GM12864 (cell line): ENCODE data around the gene HEATR5B.
"Not testable (repeated sequence)": the region's sequence is repeated elsewhere in the genome, so short reads cannot be mapped to it uniquely, and the experiment has no call there.

Experiments
- DNase-seq: peaks from one replicate; pipeline ENCODE4 v3.0.0-alpha.2; 2011; ENCODE audit warnings: low read depth
- H3K4me3 ChIP-seq: 2 replicates; pipeline ENCODE4 v1.5.1; 2011; ENCODE audit warnings: mild to moderate bottlenecking, low read depth, low read length, control low read depth
- CTCF ChIP-seq: IDR thresholded peaks from 2 replicates; pipeline ENCODE4 v1.5.1; 2011; ENCODE audit warnings: low read depth, mild to moderate bottlenecking, moderate library complexity, low read length, control low read depth, inconsistent platforms; ENCODE audit errors: missing control alignments

HEATR5B gene

GRCh38 chr2:36993841-36994620, 90.1 kb downstream of the HEATR5B start:
- no peak for TF ChIP-seq CTCF
- no peak overlapping the region for H3K4me3 ChIP-seq
- no peak for DNase-seq

- no peak for DNase-seq
- no peak overlapping the region for H3K4me3 ChIP-seq
- no peak for TF ChIP-seq CTCF
These were observed 96.2 kb downstream of the HEATR5B start for GRCh38 chr2:36988008-36988407.

- H3K4me3 ChIP-seq, result no peak overlapping the region
- DNase-seq, result no peak
- TF ChIP-seq CTCF, result no peak
These were observed 101.7 kb downstream of the HEATR5B start for GRCh38 chr2:36982467-36982866.

GRCh38 chr2:36981911-36982310, 102.3 kb downstream of the HEATR5B start:
- TF ChIP-seq CTCF, result no peak
- no peak overlapping the region for H3K4me3 ChIP-seq
- no peak for DNase-seq

- not testable (repeated sequence) for H3K4me3 ChIP-seq, DNase-seq
These were observed 105.2 kb downstream of the HEATR5B start for GRCh38 chr2:36979007-36979406.

- H3K4me3 ChIP-seq, result no peak overlapping the region
- no peak for TF ChIP-seq CTCF
- DNase-seq, result no peak
These were observed 108.1 kb downstream of the HEATR5B start for GRCh38 chr2:36976065-36976464.

GRCh38 chr2:36975306-36975705, 108.9 kb downstream of the HEATR5B start:
- no peak for DNase-seq
- no peak overlapping the region for H3K4me3 ChIP-seq
- TF ChIP-seq CTCF, result no peak

- DNase-seq, result no peak
- H3K4me3 ChIP-seq, result no peak overlapping the region
- TF ChIP-seq CTCF, result no peak
These were observed 110.9 kb downstream of the HEATR5B start for GRCh38 chr2:36973320-36973719.
